Right lobe of liver (tissue), 4 donors: Measurements from ENCODE around the gene PTPRD.

Source experiments
- CTCF ChIP-seq, 4 donors: fragments of 200-600 bp in 3 of 4; fragments of 450-650 bp in 1 of 4; IDR thresholded peaks; one replicate each; pipeline versions ENCODE4 v1.5.1 to v1.8.0; 2016 to 2022; ENCODE audit warnings: antibody characterized with exemption in 4 of 4, mild to moderate bottlenecking in 2 of 4
- POLR2A ChIP-seq: fragments of 450-650 bp; IDR thresholded peaks from one replicate; pipeline ENCODE4 v1.6.1; 2017; ENCODE audit warnings: antibody characterized with exemption, mild to moderate bottlenecking
- donor health status: DM: no; HTN: no; CAD: no.
- donor health status: DM: no; HTN: no; CAD: no.
- donor health status: DM: no; HTN: yes; CAD: no.

DNA sequence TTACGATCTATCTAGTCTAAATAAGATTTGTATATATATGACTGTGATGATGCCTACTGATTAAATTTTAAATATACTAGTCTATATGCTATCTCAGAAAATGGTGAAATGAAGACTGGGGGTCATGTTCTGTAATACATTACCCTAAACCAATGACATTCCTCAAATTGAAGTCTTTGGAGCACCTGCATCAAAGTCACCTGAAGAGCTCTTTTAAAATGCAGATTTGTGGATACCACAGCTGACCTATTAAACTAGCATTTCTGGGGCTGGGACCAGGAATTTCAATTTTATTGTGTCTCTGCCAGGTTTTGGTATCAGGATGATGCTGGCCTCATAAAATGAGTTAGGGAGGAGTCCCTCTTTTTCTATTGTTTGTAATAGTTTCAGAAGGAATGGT is 2181.3 kb downstream of the PTPRD start:
- TF ChIP-seq CTCF (IDR thresholded peaks at IDR 0.05) (no peak), POLR2A (no peak)
